Upper lobe of left lung (tissue), 4 donors: ENCODE results near the gene GSTM4.

Source experiments
- EP300 ChIP-seq, 4 donors: sonication (generic); formaldehyde crosslinking; IDR thresholded peaks; one replicate each; pipeline ENCODE4 v1.5.1; 2017; ENCODE audit warnings: antibody characterized with exemption in 4 of 4, control low read depth in 2 of 4
- POLR2A ChIP-seq, 4 donors: fragments of 450-650 bp; IDR thresholded peaks; one replicate each; pipeline ENCODE4 v1.5.1; 2016 to 2017; ENCODE audit warnings: antibody characterized with exemption in 4 of 4, mild to moderate bottlenecking in 2 of 4
- TF ChIP-seq, protein P1 (sequence below), 6 experiments: fragments of 450-650 bp in 4 of 6; fragments of 200-600 bp in 2 of 6; sonication (generic) in 2 of 6; IDR thresholded peaks; one replicate each; pipeline ENCODE4 v1.5.1; 2016 to 2019; ENCODE audit warnings: antibody characterized with exemption in 6 of 6

DNA sequence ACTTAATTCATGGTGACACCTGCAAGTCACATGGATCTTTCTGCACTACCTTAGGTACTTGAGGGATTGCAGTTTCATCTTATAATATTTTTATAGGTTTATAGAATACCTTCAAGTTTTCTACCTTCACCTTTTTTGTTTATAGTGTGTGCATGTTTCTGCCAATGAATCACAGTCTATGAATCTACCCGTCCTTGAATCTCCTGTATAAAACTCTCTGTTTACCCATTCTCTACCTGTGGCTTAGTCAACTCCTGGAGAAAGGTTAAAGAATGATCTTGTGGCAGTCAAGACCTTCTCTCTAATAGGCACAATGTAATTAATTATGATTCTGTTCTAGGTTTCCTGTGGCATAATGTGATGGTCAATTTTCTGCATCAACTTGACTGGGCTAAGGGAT is 8.8 kb downstream of the GSTM4 start:
- TF ChIP-seq, protein P1, sequence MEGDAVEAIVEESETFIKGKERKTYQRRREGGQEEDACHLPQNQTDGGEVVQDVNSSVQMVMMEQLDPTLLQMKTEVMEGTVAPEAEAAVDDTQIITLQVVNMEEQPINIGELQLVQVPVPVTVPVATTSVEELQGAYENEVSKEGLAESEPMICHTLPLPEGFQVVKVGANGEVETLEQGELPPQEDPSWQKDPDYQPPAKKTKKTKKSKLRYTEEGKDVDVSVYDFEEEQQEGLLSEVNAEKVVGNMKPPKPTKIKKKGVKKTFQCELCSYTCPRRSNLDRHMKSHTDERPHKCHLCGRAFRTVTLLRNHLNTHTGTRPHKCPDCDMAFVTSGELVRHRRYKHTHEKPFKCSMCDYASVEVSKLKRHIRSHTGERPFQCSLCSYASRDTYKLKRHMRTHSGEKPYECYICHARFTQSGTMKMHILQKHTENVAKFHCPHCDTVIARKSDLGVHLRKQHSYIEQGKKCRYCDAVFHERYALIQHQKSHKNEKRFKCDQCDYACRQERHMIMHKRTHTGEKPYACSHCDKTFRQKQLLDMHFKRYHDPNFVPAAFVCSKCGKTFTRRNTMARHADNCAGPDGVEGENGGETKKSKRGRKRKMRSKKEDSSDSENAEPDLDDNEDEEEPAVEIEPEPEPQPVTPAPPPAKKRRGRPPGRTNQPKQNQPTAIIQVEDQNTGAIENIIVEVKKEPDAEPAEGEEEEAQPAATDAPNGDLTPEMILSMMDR (IDR thresholded peaks at IDR 0.05) = no peak
- TF ChIP-seq POLR2A (IDR thresholded peaks at IDR 0.05) (no peak), EP300 (IDR thresholded peaks at IDR 0.05) (no peak)
